Fibroblast of lung (primary cell): ENCODE data around the gene XPC. TPM values are rescaled to one million over a fixed set of nuclear protein-coding genes. Genes with fewer than 3 reads are reported as not detected.
"Not testable (repeated sequence)": the region's sequence is repeated elsewhere in the genome, so short reads cannot be mapped to it uniquely, and the experiment has no call there.

ENCODE experiments used
- DNase-seq, 2 donors: peaks; one replicate each; pipeline versions ENCODE4 v3.0.0 to v3.0.0-alpha.2; 2010; ENCODE audit warnings: low read depth in 2 of 2
- H2AFZ ChIP-seq: 2 replicates; pipeline ENCODE4 v1.5.1; 2012; ENCODE audit warnings: low read length, control low read depth, inconsistent platforms
- H3K27ac ChIP-seq: 2 replicates; pipeline ENCODE4 v1.5.1; 2011; ENCODE audit warnings: low read length, control low read depth; ENCODE audit not compliant: insufficient read depth
- H3K27me3 ChIP-seq: 2 replicates; pipeline ENCODE4 v1.5.1; 2011; ENCODE audit warnings: mild to moderate bottlenecking, low read length; ENCODE audit not compliant: control insufficient read depth, insufficient read depth
- H3K36me3 ChIP-seq: 2 replicates; pipeline ENCODE4 v1.5.1; 2011; ENCODE audit warnings: low read length; ENCODE audit not compliant: control insufficient read depth, insufficient read depth
- H3K4me1 ChIP-seq: 2 replicates; pipeline ENCODE4 v1.5.1; 2011; ENCODE audit warnings: low read length; ENCODE audit not compliant: control insufficient read depth, insufficient read depth; ENCODE audit errors: extremely low read depth
- H3K4me2 ChIP-seq: 2 replicates; pipeline ENCODE4 v1.5.1; 2011; ENCODE audit warnings: low read length, control low read depth; ENCODE audit not compliant: insufficient read depth; ENCODE audit errors: extremely low read depth
- H3K4me3 ChIP-seq, 4 experiments: fragments of 200-600 bp in 1 of 4; sonication (generic) in 1 of 4; replicated peaks in 1 of 4; 2 replicates each; pipeline ENCODE4 v1.5.1; 2011 to 2016; ENCODE audit warnings: low read length in 4 of 4, low read depth in 3 of 4, mild to moderate bottlenecking in 3 of 4, control low read depth in 2 of 4, inconsistent platforms in 1 of 4, mixed read lengths in 1 of 4; ENCODE audit not compliant: insufficient read depth in 1 of 4; ENCODE audit errors: control extremely low read depth in 1 of 4
- H3K79me2 ChIP-seq: 2 replicates; pipeline ENCODE4 v1.5.1; 2012; ENCODE audit warnings: mild to moderate bottlenecking, low read length, inconsistent platforms; ENCODE audit not compliant: control insufficient read depth, insufficient read depth
- H3K9ac ChIP-seq: 2 replicates; pipeline ENCODE4 v1.5.1; 2011; ENCODE audit warnings: mild to moderate bottlenecking, low read length, control low read depth; ENCODE audit not compliant: insufficient read depth
- H3K9me3 ChIP-seq: 2 replicates; pipeline ENCODE4 v1.5.1; 2012; ENCODE audit warnings: low read depth, low read length; ENCODE audit not compliant: control insufficient read depth, insufficient read depth
- H4K20me1 ChIP-seq: 2 replicates; pipeline ENCODE4 v1.5.1; 2011; ENCODE audit warnings: low read length; ENCODE audit not compliant: control insufficient read depth, insufficient read depth; ENCODE audit errors: extremely low read depth
- CTCF ChIP-seq, 2 donors: IDR thresholded peaks in 1 of 2; conservative IDR thresholded peaks in 1 of 2; 1 replicate in 1 of 2; 2 replicates in 1 of 2; pipeline ENCODE4 v1.5.1; 2011 to 2012; ENCODE audit warnings: low read length in 2 of 2, control low read depth in 1 of 2, inconsistent platforms in 1 of 2, low read depth in 1 of 2, mild to moderate bottlenecking in 1 of 2
- EZH2 ChIP-seq: IDR thresholded peaks from 2 replicates; pipeline ENCODE4 v1.5.1; 2012; ENCODE audit warnings: low read length, control low read depth, mild to moderate bottlenecking; ENCODE audit errors: missing control alignments
- polyA plus RNA-seq, 2 donors: library from polyadenylated mRNA; depleted of rRNA in 1 of 2; stranded (reverse) in 1 of 2; unstranded in 1 of 2; fragments of >200 nt; gene quantifications; 2 replicates each; pipeline ENCODE4 v1.2.1, GENCODE V29; 2011 to 2012; ENCODE audit warnings: missing spikeins in 1 of 2
- total RNA-seq: library from RNA; depleted of rRNA; stranded (reverse); fragments of >200 nt; gene quantifications from 2 replicates; pipeline ENCODE4 v1.2.1, GENCODE V29; 2014

The XPC gene
- total and polyA plus RNA-seq, 2 donors (not counting 1 experiment from before 2014, with no cell fraction given) = 18.4 to 95.6 TPM

GRCh38 chr3:14110699-14111098 is 67.7 kb downstream of the XPC start:
- Histone ChIP-seq H3K4me3 (no peak overlapping the region), H3K36me3 (no peaks in the 10 kb centered on the region), H4K20me1 (no peaks in the 10 kb centered on the region), H3K27ac (no peak overlapping the region), H3K4me2 (no peak overlapping the region), H3K9me3 (no peaks in the 10 kb centered on the region), H3K79me2 (no peaks in the 10 kb centered on the region), H3K4me1 (no peaks in the 10 kb centered on the region), H3K27me3 (no peaks in the 10 kb centered on the region), H2AFZ (no peak overlapping the region), H3K9ac (no peak overlapping the region)
- DNase-seq = no peak
- TF ChIP-seq EZH2 = no peak
- TF ChIP-seq CTCF (conservative IDR thresholded peaks at IDR 0.05 in 1 of 2, IDR thresholded peaks at IDR 0.05 in 1 of 2; ENCODE audit: low read depth in 1 of 2, low read length in 2 of 2) = no peak

DNA sequence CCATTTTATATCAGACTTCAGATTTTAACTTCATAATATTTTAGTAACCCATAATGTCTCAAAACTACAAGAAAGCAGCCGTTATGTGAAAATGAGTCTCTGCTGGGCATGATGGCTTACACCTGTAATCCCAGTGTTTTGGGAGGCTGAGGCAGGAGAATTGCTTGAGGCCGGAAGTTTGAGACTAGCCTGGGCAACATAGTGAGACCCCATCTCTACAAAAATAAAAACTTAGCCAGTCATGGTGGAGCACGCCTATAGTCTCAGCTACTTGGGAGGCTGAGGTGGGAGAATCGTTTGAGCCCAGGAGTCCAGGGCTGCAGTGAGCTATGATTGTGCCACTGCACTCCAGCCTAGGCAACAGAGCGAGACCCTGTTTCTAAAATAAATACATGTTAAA is 68.6 kb downstream of the XPC start:
- not testable (repeated sequence) for H4K20me1 ChIP-seq, H2AFZ ChIP-seq, H3K4me2 ChIP-seq, H3K79me2 ChIP-seq, H3K36me3 ChIP-seq, DNase-seq, H3K27me3 ChIP-seq, H3K9ac ChIP-seq, H3K4me1 ChIP-seq, H3K27ac ChIP-seq, H3K9me3 ChIP-seq, H3K4me3 ChIP-seq

GRCh38 chr3:14097616-14098391 is 80.6 kb downstream of the XPC start:
- DNase-seq = no peak
- H3K9me3 ChIP-seq = no peaks in the 10 kb centered on the region
- H3K4me2 ChIP-seq = no peak overlapping the region
- H3K27ac ChIP-seq = no peak overlapping the region
- no peaks in the 10 kb centered on the region for H3K79me2 ChIP-seq
- H2AFZ ChIP-seq = no peak overlapping the region
- H3K36me3 ChIP-seq = no peaks in the 10 kb centered on the region
- H3K4me1 ChIP-seq = no peaks in the 10 kb centered on the region
- H3K9ac ChIP-seq = no peak overlapping the region
- H4K20me1 ChIP-seq = no peaks in the 10 kb centered on the region
- H3K27me3 ChIP-seq = no peaks in the 10 kb centered on the region
- no peak overlapping the region for H3K4me3 ChIP-seq
- TF ChIP-seq CTCF (conservative IDR thresholded peaks at IDR 0.05 in 1 of 2, IDR thresholded peaks at IDR 0.05 in 1 of 2; ENCODE audit: low read depth in 1 of 2, low read length in 2 of 2) = no peak
- TF ChIP-seq EZH2 = no peak
